Measurements from ENCODE around the gene USP27X.

USP27X gene

DNA sequence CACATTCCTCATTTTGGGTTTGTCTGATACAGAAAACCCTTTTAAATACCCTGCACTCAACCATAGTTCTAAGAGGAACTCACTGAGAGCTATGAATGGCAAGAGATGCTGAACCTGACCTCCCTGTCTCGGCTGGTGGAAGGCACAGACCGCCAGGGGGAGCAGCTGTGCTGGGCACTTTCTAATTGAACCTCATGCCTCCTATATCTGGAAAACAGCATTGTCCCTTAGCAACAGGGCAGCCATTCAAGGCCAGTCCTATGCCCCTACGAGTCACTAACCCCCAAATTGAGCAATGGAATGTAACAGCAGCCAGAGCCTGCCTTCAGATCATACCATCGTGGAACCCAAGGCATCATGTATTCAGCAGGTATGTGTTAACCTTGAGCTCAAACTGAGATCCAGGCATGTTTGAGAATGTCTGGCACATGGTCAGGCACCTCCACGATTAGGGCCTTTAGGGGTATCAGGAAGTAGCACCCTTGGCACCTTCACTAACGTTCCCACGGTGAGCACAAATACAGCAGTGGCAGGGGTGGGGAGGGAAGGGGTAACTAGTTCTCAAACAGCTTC, 5.1 kb downstream of the USP27X start:
- peak; percentile 59 for DNase-seq

DNA sequence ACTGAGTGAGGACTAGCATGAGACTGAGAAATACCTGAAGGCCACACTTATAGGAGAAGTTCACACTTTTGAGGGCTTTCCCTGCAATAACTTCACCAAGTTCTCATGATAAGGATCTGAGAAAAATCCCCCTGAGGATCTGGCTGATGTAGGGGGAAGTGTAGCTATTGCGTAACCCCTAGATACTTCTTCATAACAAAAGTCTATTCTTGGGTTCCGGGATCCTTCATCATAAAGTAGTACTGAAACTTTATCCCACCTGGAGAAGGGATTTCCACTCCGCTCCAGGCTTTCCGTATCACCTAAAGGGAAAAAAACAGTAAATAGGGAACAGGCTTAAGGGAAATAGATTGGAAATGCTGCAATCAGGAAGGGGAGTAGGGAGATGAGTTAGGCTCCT, 13.3 kb downstream of the USP27X start:
- no peak for DNase-seq

DNA sequence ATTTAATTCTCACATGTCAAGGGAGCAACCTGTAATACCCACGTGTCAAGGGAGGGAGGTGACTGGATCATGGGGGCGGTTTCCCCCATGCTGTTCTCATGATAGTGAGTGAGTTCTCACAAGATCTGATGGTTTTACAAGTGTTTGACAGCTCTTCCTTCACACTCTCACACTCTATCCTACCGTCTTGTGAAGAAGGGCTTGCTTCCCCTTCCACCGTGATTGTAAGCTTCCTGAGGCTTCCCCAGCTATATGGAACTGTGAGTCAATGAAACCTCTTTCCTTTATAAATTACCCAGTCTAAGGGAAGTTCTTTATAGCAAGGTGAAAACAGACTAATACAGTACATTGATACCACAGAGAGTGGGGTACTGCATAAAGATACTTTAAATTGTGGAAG, 17.7 kb downstream of the USP27X start:
- DNase-seq = no peak

DNA sequence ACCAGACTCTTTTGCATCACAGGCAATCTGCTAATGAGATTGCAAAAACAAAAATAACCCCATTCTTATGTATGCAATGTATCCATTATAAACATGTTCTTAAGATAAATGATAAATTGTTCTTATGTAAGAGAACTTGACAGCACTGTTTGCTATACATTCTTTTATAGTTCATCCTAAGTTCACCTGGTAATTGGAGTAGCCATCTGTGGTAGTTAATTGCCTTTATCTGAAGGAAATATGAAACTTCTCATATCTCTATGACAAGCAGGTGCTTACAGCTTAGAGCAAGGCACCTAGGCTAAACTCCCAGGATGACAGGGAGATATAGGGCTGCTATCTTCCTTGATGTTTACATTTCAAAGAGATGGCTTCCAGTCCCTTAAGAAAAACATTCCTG, 21.8 kb downstream of the USP27X start:
- no peak for DNase-seq

DNA sequence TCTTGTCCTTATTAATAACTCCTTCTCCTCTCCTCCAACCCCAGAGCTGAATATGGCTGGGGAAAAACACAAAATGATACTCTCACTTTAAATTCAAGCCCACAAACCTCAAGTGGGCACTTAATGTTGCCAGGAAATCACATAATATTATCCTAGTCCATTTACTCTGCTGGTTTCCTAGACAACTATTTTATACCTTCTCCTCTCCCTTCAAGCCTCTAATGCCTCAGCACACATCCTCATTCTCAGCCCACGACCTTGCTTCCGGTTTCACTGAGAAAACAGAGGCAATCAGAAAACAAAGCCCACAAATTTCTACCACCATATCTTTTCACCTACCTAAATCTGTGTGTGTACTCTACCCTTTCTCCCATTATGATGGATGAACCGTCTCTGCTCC, 31.1 kb downstream of the USP27X start:
- peak; percentile 83 for DNase-seq

DNA sequence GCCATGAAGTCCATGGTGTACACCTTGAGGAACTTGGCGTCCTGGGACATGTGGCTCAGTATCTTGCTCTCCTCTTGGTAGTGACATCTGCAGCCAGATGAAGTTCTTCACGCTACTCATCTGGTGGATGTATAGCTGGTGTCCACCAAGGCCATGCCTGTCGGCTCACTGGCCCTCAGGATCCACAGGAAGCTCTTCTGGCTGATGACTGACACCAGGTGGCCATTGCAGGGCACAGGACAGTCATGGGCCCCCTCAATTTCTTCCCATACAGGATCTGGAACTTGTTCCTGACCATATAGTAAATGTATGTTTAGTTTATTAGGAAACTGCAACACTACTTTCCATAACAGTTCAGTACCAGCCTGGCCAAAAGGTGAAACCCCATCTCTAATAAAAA, 32.8 kb downstream of the USP27X start:
- DNase-seq = no peak

DNA sequence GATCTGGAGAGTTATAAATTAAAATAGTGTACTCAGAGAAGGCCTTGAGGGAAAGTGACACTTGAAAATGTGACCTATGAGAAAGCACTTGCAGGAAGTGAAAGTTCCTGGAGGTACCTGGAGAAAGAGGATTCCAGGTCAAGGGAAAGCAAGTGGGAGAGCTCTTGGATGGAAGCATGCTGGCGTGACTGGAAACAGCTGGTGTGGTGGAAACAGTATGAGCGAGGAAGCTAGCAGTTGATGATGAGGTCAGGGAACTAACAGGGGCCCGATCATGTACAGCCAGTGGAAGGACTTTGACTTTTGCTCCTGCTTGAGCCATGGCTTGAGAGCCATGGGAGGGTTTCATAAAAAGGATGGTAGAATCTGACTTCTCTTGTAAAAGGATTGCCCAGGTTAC, 33.6 kb downstream of the USP27X start:
- DNase-seq = no peak

DNA sequence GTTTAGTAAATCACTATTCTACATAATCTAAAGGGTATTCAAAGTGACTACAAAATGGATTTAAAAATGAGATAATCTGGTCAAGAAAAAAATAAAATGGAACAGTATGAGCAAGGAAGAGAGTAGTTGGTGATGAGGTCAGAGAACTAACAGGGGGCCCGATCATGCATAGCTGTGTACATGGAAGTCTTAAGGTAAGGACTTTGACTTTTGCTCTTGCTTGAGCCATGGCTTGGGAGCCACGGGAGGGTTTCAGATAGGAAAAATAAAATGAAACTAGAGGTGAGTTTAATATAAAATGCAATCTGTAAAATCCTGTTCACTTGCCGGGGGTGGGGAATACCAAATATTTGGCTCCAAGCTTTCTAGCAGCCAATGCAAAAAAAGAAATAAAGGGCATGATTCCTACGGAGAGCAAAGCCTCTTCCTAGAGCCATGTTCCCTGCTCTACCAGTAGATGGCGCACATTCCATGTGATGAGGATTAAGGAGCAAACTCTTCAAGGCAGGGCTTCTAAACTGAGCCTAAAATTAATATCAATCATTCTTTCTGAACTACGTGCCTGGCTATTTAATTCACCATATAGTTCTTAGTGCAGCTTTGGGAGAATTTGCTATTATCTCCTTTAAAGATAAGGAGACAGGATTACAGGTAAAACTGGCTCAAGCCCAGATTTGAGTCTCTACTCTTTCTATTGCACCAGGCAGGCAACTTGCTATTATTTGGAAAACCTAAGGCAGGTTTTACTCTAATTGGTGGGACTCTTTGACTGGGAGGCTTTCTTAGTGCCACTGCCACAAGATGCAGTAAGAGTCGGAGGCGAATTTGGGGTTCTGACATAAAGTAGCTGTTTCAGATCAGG, 36.3 kb downstream of the USP27X start:
- DNase-seq = peak; percentile 50

DNA sequence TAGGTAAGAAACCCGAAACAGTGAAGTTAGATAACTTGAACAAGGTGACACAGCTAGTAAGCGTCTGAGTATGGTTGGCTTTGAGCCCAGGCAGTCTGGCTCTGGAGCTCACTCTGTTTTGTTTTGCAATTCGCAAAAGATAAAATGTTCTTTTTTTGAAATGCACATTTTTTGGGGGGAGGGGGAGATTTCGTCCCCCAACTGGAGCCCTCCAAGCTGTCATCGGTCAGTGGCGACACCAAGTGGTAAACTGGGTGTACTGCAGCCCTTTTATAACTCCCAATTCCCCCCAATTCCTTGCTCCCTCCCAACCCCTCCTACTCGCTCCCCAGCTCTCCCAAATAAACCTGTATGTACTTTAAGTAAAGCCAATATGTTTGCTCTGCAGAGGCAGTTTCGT, 40.3 kb downstream of the USP27X start:
- DNase-seq = peak; percentile 17

DNA sequence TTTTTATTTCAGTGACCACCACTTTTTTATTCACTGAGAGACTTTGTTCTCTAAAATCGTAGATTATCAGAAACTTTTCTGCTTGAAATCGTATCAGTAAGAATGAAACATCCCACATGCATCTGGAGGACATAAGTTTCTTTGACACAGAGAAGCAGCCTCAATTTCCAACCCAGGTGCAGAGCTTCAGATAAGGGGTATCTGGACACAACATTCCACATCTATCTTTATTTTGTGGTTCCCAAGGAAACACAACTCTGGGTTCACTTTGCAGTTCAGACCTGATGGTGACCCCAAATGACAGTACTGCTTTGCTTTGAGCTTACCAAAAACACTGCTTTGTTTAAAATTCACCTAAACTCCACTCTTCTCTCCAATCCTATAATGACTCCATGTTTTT, 41.8 kb downstream of the USP27X start:
- DNase-seq = no peak

DNA sequence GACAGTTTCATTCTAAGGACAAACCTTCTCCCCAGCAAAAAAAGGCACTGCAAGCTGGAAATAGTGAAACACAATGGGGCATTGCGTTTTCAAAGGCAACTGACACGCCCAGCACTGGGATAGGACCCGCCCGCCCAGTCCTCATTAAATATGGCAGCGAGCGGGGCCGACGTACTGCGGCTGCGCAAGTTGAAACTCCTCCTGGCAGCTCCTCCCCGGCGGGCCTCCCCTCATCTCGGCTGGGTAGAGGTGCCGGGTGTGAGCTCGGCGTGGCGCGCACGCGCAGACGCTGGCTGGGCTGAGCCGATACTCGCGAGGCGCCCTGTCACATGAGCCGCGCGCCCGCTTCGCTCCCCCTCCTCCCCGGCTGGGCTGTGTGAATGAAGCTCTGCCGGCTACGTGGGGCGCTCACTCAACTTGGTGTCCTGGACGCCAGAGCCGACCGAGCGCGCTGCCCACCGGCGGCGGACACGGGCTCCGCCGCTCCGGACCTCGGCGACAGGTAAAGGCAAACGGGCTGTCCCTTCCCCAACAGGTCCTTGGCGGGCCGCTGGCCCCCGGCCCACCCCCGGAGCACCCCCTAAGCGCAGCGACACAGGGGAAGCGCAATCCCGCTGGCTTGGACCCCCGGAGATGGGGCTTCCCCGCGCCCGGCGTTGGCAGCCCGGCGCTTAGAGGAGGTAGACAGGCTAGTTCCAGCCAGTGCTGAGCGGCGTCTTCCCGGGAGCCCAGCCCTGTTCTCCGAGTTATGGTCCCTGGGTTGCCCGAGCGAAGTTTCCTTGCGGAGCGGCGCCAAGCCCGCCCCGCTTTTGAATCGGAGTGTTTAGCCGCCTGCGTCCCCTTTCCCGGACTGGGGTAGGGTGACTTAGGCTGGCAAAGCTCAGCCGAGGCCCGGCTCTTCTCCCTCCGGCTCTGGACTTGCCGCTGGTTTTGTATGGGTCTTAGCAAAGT, 43.3 kb downstream of the USP27X start, which contains the start of gene CLCN5:
CLCN5 (plus strand) TSS at position 306 of the 951 bp plus-strand sequence. CDS start 2,703 bp downstream, outside the sequence.
- DNase-seq = peak; percentile 97

DNA sequence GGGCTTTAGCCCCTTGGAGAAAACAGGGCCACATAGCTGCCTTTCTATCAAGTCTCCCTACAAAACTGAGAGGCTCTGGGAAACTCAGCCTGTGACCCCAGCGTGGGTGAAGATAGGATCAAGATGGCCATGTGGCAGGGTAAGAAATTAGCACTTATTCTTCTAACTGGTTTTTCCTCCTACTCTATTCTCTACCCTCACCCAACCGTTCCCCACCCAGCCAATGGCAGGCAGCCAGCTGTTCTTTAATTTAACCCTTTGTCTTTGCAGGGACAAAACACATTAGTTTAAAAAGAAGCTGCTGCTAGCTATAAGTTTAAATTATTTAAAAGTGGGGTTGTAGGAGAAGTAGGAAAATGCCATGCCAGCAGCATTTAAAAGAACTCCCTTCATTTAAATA, 45.9 kb downstream of the USP27X start:
- DNase-seq = no peak

DNA sequence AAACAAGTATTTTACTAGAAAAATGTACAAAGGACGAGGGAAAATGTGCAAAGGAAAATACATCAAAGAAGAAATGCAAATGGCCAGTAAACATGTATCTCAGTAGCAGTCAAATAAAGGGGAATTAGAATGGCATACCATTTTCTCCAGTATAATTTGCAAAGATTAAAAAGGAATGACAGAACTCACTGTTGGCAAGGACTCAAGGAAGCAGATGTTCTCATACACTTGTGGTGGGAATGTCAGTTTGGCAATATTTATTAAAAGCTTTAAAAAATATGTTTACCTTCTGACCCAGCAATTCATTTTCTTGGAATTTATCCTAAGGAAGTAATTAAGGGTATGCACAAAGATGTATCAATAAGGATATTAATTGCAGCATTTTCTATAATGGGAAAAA, 50.8 kb downstream of the USP27X start:
- no peak for DNase-seq
